Measurements from ENCODE around the gene EYA2. TPM values are rescaled to one million over a fixed set of nuclear protein-coding genes. Genes with fewer than 3 reads are reported as not detected.

EYA2 gene
- total RNA-seq, 4 donors from 2014 or later, result 2.0 to 11.0 (median 5.6) TPM

GRCh38 chr20:47038566-47039560, 144.2 kb downstream of the EYA2 start:
- no peak for DNase-seq
- Histone ChIP-seq H3K36me3 (no peaks in the 10 kb centered on the region), H3K4me3 (no peak overlapping the region), H3K27ac (no peak overlapping the region), H3K4me1 (no peaks in the 10 kb centered on the region), H3K27me3 (no peaks in the 10 kb centered on the region), H3K9me3 (no peaks in the 10 kb centered on the region)
- no peak for TF ChIP-seq CTCF (IDR thresholded peaks at IDR 0.05)
- intact Hi-C loops (cut with DNase I; ENCODE audit: low total_unique reads), result no loop called here

GRCh38 chr20:47040506-47041125, 146.0 kb downstream of the EYA2 start:
- Histone ChIP-seq H3K36me3 (no peaks in the 10 kb centered on the region), H3K27me3 (no peaks in the 10 kb centered on the region), H3K4me3 (no peak overlapping the region), H3K27ac (no peak overlapping the region), H3K9me3 (no peaks in the 10 kb centered on the region), H3K4me1 (no peaks in the 10 kb centered on the region)
- intact Hi-C loops (cut with DNase I; ENCODE audit: low total_unique reads), result no loop called here
- no peak for DNase-seq
- TF ChIP-seq CTCF (IDR thresholded peaks at IDR 0.05) (no peak), POLR2A (IDR thresholded peaks at IDR 0.05) (no peak)

- no peak for DNase-seq
- Histone ChIP-seq H3K9me3 (no peaks in the 10 kb centered on the region), H3K4me3 (no peak overlapping the region), H3K27ac (no peak overlapping the region), H3K27me3 (no peaks in the 10 kb centered on the region), H3K4me1 (no peaks in the 10 kb centered on the region), H3K36me3 (no peaks in the 10 kb centered on the region)
- TF ChIP-seq POLR2A (IDR thresholded peaks at IDR 0.05) (no peak), CTCF (IDR thresholded peaks at IDR 0.05) (no peak)
- intact Hi-C loops (cut with DNase I; ENCODE audit: low total_unique reads), result no loop called here
Observed at GRCh38 chr20:47041396-47041899, 146.8 kb downstream of the EYA2 start.

GRCh38 chr20:47042464-47042863, 147.8 kb downstream of the EYA2 start:
- intact Hi-C loops (cut with DNase I; ENCODE audit: low total_unique reads), result no loop called here
- no peak overlapping the region for H3K27ac ChIP-seq
- DNase-seq, result no peak
- H3K4me3 ChIP-seq, result no peak overlapping the region
- H3K9me3 ChIP-seq, result no peaks in the 10 kb centered on the region
- TF ChIP-seq POLR2A (IDR thresholded peaks at IDR 0.05) (no peak), CTCF (IDR thresholded peaks at IDR 0.05) (no peak)
- no peaks in the 10 kb centered on the region for H3K4me1 ChIP-seq
- H3K27me3 ChIP-seq, result no peaks in the 10 kb centered on the region
- no peaks in the 10 kb centered on the region for H3K36me3 ChIP-seq

GRCh38 chr20:47043086-47043485, 148.4 kb downstream of the EYA2 start:
- H3K27me3 ChIP-seq, result no peaks in the 10 kb centered on the region
- no peak overlapping the region for H3K4me3 ChIP-seq
- no peak for DNase-seq
- H3K27ac ChIP-seq, result no peak overlapping the region
- no peak for TF ChIP-seq POLR2A (IDR thresholded peaks at IDR 0.05)
- TF ChIP-seq CTCF (IDR thresholded peaks at IDR 0.05), result no peak
- no peaks in the 10 kb centered on the region for H3K9me3 ChIP-seq
- H3K36me3 ChIP-seq, result no peaks in the 10 kb centered on the region
- H3K4me1 ChIP-seq, result no peaks in the 10 kb centered on the region
- intact Hi-C loops (cut with DNase I; ENCODE audit: low total_unique reads), result no loop called here
